Lower leg skin (tissue), 3 donors: ENCODE data around the gene PPP1R14C.

Experiments used
- POLR2A ChIP-seq, 2 donors: fragments of 450-650 bp; IDR thresholded peaks; one replicate each; pipeline ENCODE4 v1.6.1; 2016 to 2017; ENCODE audit warnings: antibody characterized with exemption in 2 of 2, mild to moderate bottlenecking in 1 of 2, moderate library complexity in 1 of 2
- TF ChIP-seq, protein P1 (sequence below), 3 donors: fragments of 450-650 bp; IDR thresholded peaks; one replicate each; pipeline ENCODE4 v1.5.1; 2016; ENCODE audit warnings: antibody characterized with exemption in 3 of 3, mild to moderate bottlenecking in 3 of 3, moderate library complexity in 2 of 3

GRCh38 chr6:150165020-150165702, 22.3 kb downstream of the PPP1R14C start:
- TF ChIP-seq, protein P1, sequence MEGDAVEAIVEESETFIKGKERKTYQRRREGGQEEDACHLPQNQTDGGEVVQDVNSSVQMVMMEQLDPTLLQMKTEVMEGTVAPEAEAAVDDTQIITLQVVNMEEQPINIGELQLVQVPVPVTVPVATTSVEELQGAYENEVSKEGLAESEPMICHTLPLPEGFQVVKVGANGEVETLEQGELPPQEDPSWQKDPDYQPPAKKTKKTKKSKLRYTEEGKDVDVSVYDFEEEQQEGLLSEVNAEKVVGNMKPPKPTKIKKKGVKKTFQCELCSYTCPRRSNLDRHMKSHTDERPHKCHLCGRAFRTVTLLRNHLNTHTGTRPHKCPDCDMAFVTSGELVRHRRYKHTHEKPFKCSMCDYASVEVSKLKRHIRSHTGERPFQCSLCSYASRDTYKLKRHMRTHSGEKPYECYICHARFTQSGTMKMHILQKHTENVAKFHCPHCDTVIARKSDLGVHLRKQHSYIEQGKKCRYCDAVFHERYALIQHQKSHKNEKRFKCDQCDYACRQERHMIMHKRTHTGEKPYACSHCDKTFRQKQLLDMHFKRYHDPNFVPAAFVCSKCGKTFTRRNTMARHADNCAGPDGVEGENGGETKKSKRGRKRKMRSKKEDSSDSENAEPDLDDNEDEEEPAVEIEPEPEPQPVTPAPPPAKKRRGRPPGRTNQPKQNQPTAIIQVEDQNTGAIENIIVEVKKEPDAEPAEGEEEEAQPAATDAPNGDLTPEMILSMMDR (IDR thresholded peaks at IDR 0.05) = no peak
- TF ChIP-seq POLR2A (IDR thresholded peaks at IDR 0.05) = no peak
